ENCODE results near the gene SDHB. TPM values are rescaled to one million over a fixed set of nuclear protein-coding genes. Genes with fewer than 3 reads are reported as not detected.

Gene SDHB
- total RNA-seq, 1 experiment from 2014 or later = 70.1 TPM

DNA sequence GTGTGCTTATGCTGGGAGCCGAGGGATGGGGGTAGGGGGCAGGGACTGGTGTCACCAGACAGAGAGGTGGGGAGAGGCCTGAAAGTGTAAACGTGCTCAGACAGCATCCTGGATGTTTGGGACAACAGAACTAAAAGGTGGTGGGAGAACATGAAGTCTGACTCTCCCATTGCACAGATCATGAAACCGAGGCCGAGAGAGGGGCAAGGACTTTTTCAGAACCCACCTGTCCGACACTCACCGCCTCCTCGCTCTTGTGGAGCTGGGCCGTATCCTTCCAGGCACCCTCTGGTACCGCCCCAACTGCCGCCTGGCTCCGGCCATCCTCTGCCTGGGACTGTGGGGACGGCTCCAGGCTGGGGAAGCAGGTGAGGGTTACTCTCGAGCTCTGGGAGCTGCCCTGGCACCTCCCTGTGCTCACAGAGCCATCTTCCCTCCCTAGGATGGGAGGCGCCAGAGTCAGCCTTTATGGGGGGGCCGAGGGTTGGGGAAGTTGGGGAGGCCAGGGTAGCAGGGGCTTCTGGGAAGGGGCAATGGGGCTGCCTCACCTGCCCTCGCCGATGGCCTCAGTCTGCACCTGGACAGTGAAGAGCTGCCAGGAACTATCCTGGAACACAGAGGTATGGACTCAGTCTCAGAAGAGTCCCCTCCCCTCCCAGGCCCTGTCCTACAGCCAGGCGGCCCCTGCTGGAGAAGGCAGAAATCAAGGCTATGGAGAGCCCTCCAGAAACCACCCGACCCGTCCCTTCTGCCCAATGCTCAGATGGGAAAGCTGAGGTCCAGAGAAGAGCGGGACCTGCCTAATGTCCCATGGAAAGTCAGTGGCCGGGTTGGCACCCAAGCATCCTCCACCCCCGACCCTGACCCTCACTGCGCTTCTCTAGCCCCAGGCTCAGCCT is 49.1 kb downstream of the SDHB start:
- H3K9me3 Mint-ChIP-seq (ENCODE audit: low read depth, unreplicated experiment) = no peaks in the 10 kb centered on the region
- peaks cover 6% of the 10 kb centered on the region for H3K36me3 Mint-ChIP-seq (ENCODE audit: insufficient read depth, unreplicated experiment)
- DNase-seq = no peak
- intact Hi-C loops (cut with micrococcal nuclease; ENCODE audit: unreplicated experiment) = no loop called here
- no peak overlapping the region for H3K4me3 Mint-ChIP-seq (ENCODE audit: low read depth, unreplicated experiment)
- H3K4me1 Mint-ChIP-seq (ENCODE audit: low read depth, unreplicated experiment) = no peaks in the 10 kb centered on the region
- TF ChIP-seq, protein P1, sequence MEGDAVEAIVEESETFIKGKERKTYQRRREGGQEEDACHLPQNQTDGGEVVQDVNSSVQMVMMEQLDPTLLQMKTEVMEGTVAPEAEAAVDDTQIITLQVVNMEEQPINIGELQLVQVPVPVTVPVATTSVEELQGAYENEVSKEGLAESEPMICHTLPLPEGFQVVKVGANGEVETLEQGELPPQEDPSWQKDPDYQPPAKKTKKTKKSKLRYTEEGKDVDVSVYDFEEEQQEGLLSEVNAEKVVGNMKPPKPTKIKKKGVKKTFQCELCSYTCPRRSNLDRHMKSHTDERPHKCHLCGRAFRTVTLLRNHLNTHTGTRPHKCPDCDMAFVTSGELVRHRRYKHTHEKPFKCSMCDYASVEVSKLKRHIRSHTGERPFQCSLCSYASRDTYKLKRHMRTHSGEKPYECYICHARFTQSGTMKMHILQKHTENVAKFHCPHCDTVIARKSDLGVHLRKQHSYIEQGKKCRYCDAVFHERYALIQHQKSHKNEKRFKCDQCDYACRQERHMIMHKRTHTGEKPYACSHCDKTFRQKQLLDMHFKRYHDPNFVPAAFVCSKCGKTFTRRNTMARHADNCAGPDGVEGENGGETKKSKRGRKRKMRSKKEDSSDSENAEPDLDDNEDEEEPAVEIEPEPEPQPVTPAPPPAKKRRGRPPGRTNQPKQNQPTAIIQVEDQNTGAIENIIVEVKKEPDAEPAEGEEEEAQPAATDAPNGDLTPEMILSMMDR (IDR thresholded peaks at IDR 0.05; ENCODE audit: unreplicated experiment) = no peak
- no TSS peak for BruUV-seq (replicated peaks)
- no peaks in the 10 kb centered on the region for H3K27me3 Mint-ChIP-seq (ENCODE audit: unreplicated experiment)
- CTCF ChIA-PET = no interaction called here
- H3K27ac Mint-ChIP-seq (ENCODE audit: unreplicated experiment) = no peak overlapping the region

DNA sequence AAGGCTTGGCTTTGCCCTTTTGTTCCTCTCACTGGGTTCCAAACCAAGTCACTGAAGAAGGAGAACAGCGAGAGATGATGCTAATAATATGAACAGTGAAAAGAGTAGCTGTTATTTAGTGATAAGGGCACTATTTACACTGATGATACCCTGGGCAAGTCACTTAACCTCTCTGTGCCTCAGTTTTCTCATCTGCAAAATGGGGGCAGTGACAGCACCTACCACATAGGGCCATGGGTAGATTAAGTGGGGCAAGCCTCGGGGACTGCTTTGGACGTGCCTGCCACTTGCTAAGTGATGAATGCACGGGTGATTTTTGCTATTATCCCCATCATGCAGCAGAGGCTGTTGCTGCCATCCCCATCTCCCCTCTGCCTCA is 51.3 kb downstream of the SDHB start:
- TF ChIP-seq, protein P1 (IDR thresholded peaks at IDR 0.05; ENCODE audit: unreplicated experiment) = no peak
- Mint-ChIP-seq H3K9me3 (ENCODE audit: low read depth, unreplicated experiment) (no peaks in the 10 kb centered on the region), H3K4me3 (ENCODE audit: low read depth, unreplicated experiment) (no peak overlapping the region), H3K4me1 (ENCODE audit: low read depth, unreplicated experiment) (no peaks in the 10 kb centered on the region), H3K27me3 (ENCODE audit: unreplicated experiment) (no peaks in the 10 kb centered on the region), H3K27ac (ENCODE audit: unreplicated experiment) (no peak overlapping the region), H3K36me3 (ENCODE audit: insufficient read depth, unreplicated experiment) (peaks cover 6% of the 10 kb centered on the region)
- DNase-seq = no peak
- CTCF ChIA-PET = no interaction called here
- intact Hi-C loops (cut with micrococcal nuclease; ENCODE audit: unreplicated experiment) = no loop called here
- BruUV-seq (replicated peaks) = no TSS peak

DNA sequence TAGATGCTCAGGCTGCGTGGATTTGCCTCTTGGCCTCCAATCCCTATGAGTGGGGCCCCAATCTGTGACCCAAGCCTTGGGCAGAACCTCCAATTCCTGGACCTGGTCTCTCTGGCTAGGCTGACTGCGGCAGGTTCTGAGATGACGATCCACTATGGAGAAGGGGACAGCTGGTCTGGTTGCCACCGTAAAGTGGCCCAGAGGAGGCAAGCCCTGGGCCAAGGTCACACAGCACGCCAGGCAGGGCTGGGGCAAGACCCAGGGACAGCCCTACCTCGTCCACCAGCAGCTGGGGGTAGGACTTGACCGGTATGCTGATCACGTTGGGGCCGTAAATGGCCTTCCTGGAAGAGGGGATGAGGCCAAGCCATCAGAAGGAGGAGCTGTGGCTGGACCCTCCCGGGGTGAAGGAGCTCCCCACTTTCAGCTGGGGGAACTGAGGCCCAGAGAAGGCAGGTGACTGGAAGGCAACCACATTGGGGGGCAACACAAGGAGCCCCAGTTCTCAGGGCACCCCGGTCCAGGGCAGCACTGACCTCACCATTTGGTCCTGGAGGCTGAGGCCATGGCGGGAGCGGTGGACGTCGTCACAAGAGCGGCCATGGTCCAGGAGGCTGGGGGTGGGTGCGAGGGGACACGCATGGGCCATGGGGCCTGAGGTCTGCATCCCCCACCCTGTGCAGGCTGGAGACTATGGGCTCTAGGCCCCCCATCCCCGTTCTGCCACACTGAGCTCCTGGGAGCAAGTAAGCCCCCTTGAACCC is 51.9 kb downstream of the SDHB start:
- DNase-seq = no peak
- no peak overlapping the region for H3K27ac Mint-ChIP-seq (ENCODE audit: unreplicated experiment)
- CTCF ChIA-PET = no interaction called here
- H3K9me3 Mint-ChIP-seq (ENCODE audit: low read depth, unreplicated experiment) = no peaks in the 10 kb centered on the region
- no peaks in the 10 kb centered on the region for H3K27me3 Mint-ChIP-seq (ENCODE audit: unreplicated experiment)
- TF ChIP-seq, protein P1 (IDR thresholded peaks at IDR 0.05; ENCODE audit: unreplicated experiment) = no peak
- no peak overlapping the region for H3K4me3 Mint-ChIP-seq (ENCODE audit: low read depth, unreplicated experiment)
- peaks cover 6% of the 10 kb centered on the region for H3K36me3 Mint-ChIP-seq (ENCODE audit: insufficient read depth, unreplicated experiment)
- intact Hi-C loops (cut with micrococcal nuclease; ENCODE audit: unreplicated experiment) = no loop called here
- no TSS peak for BruUV-seq (replicated peaks)
- no peaks in the 10 kb centered on the region for H3K4me1 Mint-ChIP-seq (ENCODE audit: low read depth, unreplicated experiment)

DNA sequence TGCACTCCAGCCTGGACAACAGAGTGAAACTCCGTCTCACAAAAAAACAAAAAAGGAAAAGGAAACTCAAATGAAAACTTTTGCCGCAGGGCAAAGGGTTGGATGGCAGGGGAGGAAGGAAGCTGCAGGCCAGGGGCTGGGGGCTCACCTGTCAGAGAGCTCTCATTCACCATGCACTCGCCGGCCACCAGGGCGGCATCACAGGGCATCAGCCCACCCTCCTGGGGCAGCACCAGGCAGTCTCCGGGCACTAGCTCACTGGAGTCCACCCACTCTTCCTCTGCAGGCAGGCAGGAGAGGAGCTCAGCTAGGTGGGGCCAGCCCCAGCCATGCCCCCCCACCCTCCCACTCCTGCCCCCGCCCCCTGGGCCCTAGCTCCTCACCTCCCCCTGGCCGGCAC is 54.0 kb downstream of the SDHB start:
- no peaks in the 10 kb centered on the region for H3K9me3 Mint-ChIP-seq (ENCODE audit: low read depth, unreplicated experiment)
- no peaks in the 10 kb centered on the region for H3K4me1 Mint-ChIP-seq (ENCODE audit: low read depth, unreplicated experiment)
- H3K27me3 Mint-ChIP-seq (ENCODE audit: unreplicated experiment) = no peaks in the 10 kb centered on the region
- intact Hi-C loops (cut with micrococcal nuclease; ENCODE audit: unreplicated experiment) = no loop called here
- BruUV-seq (replicated peaks) = no TSS peak
- no peak overlapping the region for H3K4me3 Mint-ChIP-seq (ENCODE audit: low read depth, unreplicated experiment)
- CTCF ChIA-PET = no interaction called here
- peaks cover 14% of the 10 kb centered on the region for H3K36me3 Mint-ChIP-seq (ENCODE audit: insufficient read depth, unreplicated experiment)
- no peak for DNase-seq
- TF ChIP-seq, protein P1 (IDR thresholded peaks at IDR 0.05; ENCODE audit: unreplicated experiment) = peak; percentile 8
- H3K27ac Mint-ChIP-seq (ENCODE audit: unreplicated experiment) = no peak overlapping the region
